ENCODE measurements around the gene ZNF415.
"Not testable (repeated sequence)": the region's sequence is repeated elsewhere in the genome, so short reads cannot be mapped to it uniquely, and the experiment has no call there.

Gene ZNF415

GRCh38 chr19:53102206-53102755 lies 30.4 kb downstream of the ZNF415 start:
- peak overlapping the region; percentile 78 for H3K4me3 ChIP-seq (replicated peaks; ENCODE audit: insufficient read depth, low read length)
- H3K27me3 ChIP-seq (ENCODE audit: insufficient read depth, poor library complexity, severe bottlenecking): no peaks in the 10 kb centered on the region
- TF ChIP-seq SPI1 (IDR thresholded peaks at IDR 0.05; ENCODE audit: borderline replicate concordance, low read depth) (no peak), GABPA (IDR thresholded peaks at IDR 0.05; ENCODE audit: low read depth) (no peak), REST (IDR thresholded peaks at IDR 0.05; ENCODE audit: insufficient replicate concordance, low read depth) (no peak), POLR2AphosphoS5 (IDR thresholded peaks at IDR 0.05; ENCODE audit: low read depth) (no peak)
- TF ChIP-seq, protein P1, sequence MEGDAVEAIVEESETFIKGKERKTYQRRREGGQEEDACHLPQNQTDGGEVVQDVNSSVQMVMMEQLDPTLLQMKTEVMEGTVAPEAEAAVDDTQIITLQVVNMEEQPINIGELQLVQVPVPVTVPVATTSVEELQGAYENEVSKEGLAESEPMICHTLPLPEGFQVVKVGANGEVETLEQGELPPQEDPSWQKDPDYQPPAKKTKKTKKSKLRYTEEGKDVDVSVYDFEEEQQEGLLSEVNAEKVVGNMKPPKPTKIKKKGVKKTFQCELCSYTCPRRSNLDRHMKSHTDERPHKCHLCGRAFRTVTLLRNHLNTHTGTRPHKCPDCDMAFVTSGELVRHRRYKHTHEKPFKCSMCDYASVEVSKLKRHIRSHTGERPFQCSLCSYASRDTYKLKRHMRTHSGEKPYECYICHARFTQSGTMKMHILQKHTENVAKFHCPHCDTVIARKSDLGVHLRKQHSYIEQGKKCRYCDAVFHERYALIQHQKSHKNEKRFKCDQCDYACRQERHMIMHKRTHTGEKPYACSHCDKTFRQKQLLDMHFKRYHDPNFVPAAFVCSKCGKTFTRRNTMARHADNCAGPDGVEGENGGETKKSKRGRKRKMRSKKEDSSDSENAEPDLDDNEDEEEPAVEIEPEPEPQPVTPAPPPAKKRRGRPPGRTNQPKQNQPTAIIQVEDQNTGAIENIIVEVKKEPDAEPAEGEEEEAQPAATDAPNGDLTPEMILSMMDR (IDR thresholded peaks at IDR 0.05; ENCODE audit: insufficient read depth, low read length): no peak
- DNase-seq (ENCODE audit: low read depth in 1 of 2, low spot score in 1 of 2): no peak
- peak overlapping the region; percentile 87 for H3K27ac ChIP-seq (replicated peaks)

DNA sequence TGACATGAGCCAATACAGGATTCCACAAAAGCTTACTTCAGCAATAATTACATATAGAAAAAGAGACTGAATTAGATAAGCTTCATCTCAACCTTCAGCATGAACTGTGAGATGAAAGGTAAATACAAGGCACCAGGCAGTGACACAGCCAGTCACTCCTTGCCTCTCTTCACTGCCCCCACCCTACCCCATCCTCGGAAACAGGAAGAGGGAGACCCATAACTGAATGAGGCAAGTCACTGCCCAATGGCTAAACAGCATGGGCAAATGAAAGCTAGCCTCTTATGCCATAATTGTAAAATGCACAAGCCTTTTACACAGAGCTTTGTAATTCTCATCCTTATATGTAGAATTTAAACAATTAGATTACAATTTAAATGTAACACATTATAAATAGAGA lies 31.2 kb downstream of the ZNF415 start:
- peak in 1 of 2 experiments; percentile 52 for DNase-seq (ENCODE audit: low read depth in 1 of 2, low spot score in 1 of 2)
- Histone ChIP-seq H3K27me3 (ENCODE audit: insufficient read depth, poor library complexity, severe bottlenecking) (no peaks in the 10 kb centered on the region), H3K27ac (replicated peaks) (no peak overlapping the region), H3K4me3 (replicated peaks; ENCODE audit: insufficient read depth, low read length) (no peak overlapping the region)
- no peak for TF ChIP-seq REST (IDR thresholded peaks at IDR 0.05; ENCODE audit: insufficient replicate concordance, low read depth)
- TF ChIP-seq, protein P1 (IDR thresholded peaks at IDR 0.05; ENCODE audit: insufficient read depth, low read length): no peak
- TF ChIP-seq POLR2AphosphoS5 (IDR thresholded peaks at IDR 0.05; ENCODE audit: low read depth): no peak
- TF ChIP-seq SPI1 (IDR thresholded peaks at IDR 0.05; ENCODE audit: borderline replicate concordance, low read depth): peak; percentile 31; the same call in 1 of the 2 replicates
- no peak for TF ChIP-seq GABPA (IDR thresholded peaks at IDR 0.05; ENCODE audit: low read depth)

DNA sequence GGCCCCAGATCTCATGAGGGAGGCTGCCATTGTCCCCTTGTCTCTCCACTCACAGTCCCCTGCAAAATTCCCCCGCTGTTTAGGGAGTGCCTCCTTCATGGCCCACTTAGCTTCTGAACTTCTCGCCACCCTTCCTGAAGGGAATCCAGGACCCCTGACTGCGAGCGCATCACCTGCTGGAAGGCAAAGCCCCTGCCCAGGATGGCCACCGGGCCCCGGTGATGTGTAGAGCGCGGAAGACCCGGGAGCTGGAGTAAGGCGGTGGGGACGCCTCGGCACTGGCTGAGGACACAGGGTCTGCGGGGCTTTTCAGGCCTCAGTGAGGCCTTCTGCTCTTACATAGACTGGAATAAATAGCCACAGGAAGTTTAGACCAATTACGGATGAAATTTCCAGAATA lies 34.1 kb downstream of the ZNF415 start:
- H3K27me3 ChIP-seq (ENCODE audit: insufficient read depth, poor library complexity, severe bottlenecking); H3K27ac ChIP-seq (replicated peaks); DNase-seq (ENCODE audit: low read depth in 1 of 2, low spot score in 1 of 2); H3K4me3 ChIP-seq (replicated peaks; ENCODE audit: insufficient read depth, low read length): not testable (repeated sequence)

GRCh38 chr19:53096982-53097690 lies 35.6 kb downstream of the ZNF415 start:
- H3K27ac ChIP-seq (replicated peaks); DNase-seq (ENCODE audit: low read depth in 1 of 2, low spot score in 1 of 2); H3K4me3 ChIP-seq (replicated peaks; ENCODE audit: insufficient read depth, low read length); H3K27me3 ChIP-seq (ENCODE audit: insufficient read depth, poor library complexity, severe bottlenecking): not testable (repeated sequence)

DNA sequence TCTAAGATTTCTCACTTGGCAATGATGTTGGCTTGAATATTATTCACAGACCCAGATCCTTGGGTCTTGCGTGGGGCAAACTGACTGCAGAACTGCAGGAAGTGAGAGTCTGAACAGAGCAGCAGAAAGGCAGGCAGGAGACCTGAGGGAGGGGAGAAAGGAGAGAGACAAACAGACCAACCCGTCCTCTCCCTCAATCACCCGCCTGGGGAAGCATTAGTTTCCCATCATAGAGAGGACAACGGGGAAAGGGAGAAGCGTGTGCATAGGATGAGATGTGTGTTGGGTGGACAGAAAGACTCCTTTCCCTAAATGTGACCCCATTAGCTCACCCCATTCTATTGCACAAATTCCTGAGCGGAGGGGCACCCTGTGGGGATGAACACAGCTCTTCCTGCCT lies 36.1 kb downstream of the ZNF415 start:
- not testable (repeated sequence) for H3K4me3 ChIP-seq (replicated peaks; ENCODE audit: insufficient read depth, low read length); H3K27me3 ChIP-seq (ENCODE audit: insufficient read depth, poor library complexity, severe bottlenecking); H3K27ac ChIP-seq (replicated peaks); DNase-seq (ENCODE audit: low read depth in 1 of 2, low spot score in 1 of 2)
